ENCODE measurements around the gene NIP7.

Gene NIP7

GRCh38 chr16:69321080-69321479 lies 18.5 kb upstream of the NIP7 start:
- no peaks in the 10 kb centered on the region for H3K9me3 Mint-ChIP-seq
- no peak for ATAC-seq (replicated peaks; ENCODE audit: extremely low read depth, poor library complexity, severe bottlenecking)
- DNase-seq (ENCODE audit: low spot score in 2 of 2): no peak
- H3K36me3 Mint-ChIP-seq (ENCODE audit: insufficient read depth): peaks cover 65% of the 10 kb centered on the region
- H3K4me3 Mint-ChIP-seq: no peak overlapping the region
- H3K27ac Mint-ChIP-seq (ENCODE audit: low read depth): peak overlapping the region; percentile 19
- H3K27me3 Mint-ChIP-seq: no peaks in the 10 kb centered on the region
- H3K4me1 Mint-ChIP-seq: peaks cover 12% of the 10 kb centered on the region

GRCh38 chr16:69322343-69322742 lies 17.2 kb upstream of the NIP7 start:
- peaks cover 17% of the 10 kb centered on the region for H3K4me1 Mint-ChIP-seq
- DNase-seq (ENCODE audit: low spot score in 2 of 2) (no peak), ATAC-seq (replicated peaks; ENCODE audit: extremely low read depth, poor library complexity, severe bottlenecking) (no peak)
- no peaks in the 10 kb centered on the region for H3K27me3 Mint-ChIP-seq
- H3K9me3 Mint-ChIP-seq: no peaks in the 10 kb centered on the region
- H3K27ac Mint-ChIP-seq (ENCODE audit: low read depth): no peak overlapping the region
- H3K4me3 Mint-ChIP-seq: no peak overlapping the region
- H3K36me3 Mint-ChIP-seq (ENCODE audit: insufficient read depth): peaks cover 61% of the 10 kb centered on the region

DNA sequence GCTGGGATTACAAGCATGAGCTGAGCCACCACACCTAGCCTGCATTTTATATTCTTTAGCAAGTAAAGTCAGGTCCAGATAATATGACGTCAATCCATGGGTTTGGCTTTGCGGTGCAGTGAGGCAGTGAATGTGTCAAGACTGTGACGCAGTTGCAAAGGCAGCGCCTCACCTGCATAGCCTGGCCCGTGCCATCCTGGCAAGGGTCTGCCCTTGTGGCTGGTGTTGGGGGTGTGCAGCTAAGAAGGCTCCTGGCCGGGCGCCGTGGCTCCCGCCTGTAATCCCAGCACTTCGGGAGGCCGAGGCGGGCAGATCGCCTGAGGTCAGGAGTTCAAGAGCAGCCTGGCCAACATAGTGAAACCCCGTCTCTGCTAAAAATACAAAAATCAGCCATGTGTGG lies 16.2 kb upstream of the NIP7 start:
- ATAC-seq (replicated peaks; ENCODE audit: extremely low read depth, poor library complexity, severe bottlenecking): no peak
- Mint-ChIP-seq H3K9me3 (no peaks in the 10 kb centered on the region), H3K27ac (ENCODE audit: low read depth) (no peak overlapping the region), H3K4me1 (peaks cover 20% of the 10 kb centered on the region), H3K36me3 (ENCODE audit: insufficient read depth) (peaks cover 61% of the 10 kb centered on the region), H3K27me3 (no peaks in the 10 kb centered on the region), H3K4me3 (no peak overlapping the region)
- DNase-seq (ENCODE audit: low spot score in 2 of 2): no peak

- H3K4me3 Mint-ChIP-seq: no peak overlapping the region
- no peaks in the 10 kb centered on the region for H3K27me3 Mint-ChIP-seq
- DNase-seq (ENCODE audit: low spot score in 2 of 2): no peak
- peaks cover 27% of the 10 kb centered on the region for H3K4me1 Mint-ChIP-seq
- H3K27ac Mint-ChIP-seq (ENCODE audit: low read depth): no peak overlapping the region
- no peak for ATAC-seq (replicated peaks; ENCODE audit: extremely low read depth, poor library complexity, severe bottlenecking)
- H3K36me3 Mint-ChIP-seq (ENCODE audit: insufficient read depth): peaks cover 59% of the 10 kb centered on the region
- H3K9me3 Mint-ChIP-seq: no peaks in the 10 kb centered on the region
Measured at GRCh38 chr16:69324013-69324531, 15.5 kb upstream of the NIP7 start.

GRCh38 chr16:69324585-69325253 lies 14.9 kb upstream of the NIP7 start:
- H3K27me3 Mint-ChIP-seq: no peaks in the 10 kb centered on the region
- DNase-seq (ENCODE audit: low spot score in 2 of 2) (no peak), ATAC-seq (replicated peaks; ENCODE audit: extremely low read depth, poor library complexity, severe bottlenecking) (no peak)
- peaks cover 54% of the 10 kb centered on the region for H3K36me3 Mint-ChIP-seq (ENCODE audit: insufficient read depth)
- H3K27ac Mint-ChIP-seq (ENCODE audit: low read depth): no peak overlapping the region
- peaks cover 32% of the 10 kb centered on the region for H3K4me1 Mint-ChIP-seq
- no peaks in the 10 kb centered on the region for H3K9me3 Mint-ChIP-seq
- no peak overlapping the region for H3K4me3 Mint-ChIP-seq

DNA sequence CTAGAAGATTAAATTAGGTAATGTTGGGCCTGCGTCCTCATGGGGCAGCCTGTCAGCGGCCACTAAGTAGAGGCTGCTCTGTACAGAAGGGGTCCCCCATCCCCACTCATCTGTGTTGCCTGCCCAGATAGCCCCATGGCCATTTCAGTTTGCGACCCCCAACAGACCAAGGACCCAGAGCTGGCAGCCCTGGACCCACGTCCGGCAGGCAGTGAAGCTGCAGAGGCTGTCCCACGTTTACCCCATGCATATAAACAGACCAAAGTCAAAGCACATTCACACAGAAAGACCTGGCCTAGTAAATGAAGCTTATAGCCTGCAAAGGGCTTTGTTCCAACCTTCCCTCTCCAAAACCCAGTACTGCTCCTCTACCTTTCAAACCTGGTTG lies 13.8 kb upstream of the NIP7 start:
- H3K27ac Mint-ChIP-seq (ENCODE audit: low read depth): no peak overlapping the region
- peaks cover 49% of the 10 kb centered on the region for H3K36me3 Mint-ChIP-seq (ENCODE audit: insufficient read depth)
- H3K9me3 Mint-ChIP-seq: no peaks in the 10 kb centered on the region
- no peak for DNase-seq (ENCODE audit: low spot score in 2 of 2)
- H3K4me3 Mint-ChIP-seq: no peak overlapping the region
- no peaks in the 10 kb centered on the region for H3K27me3 Mint-ChIP-seq
- no peak for ATAC-seq (replicated peaks; ENCODE audit: extremely low read depth, poor library complexity, severe bottlenecking)
- peaks cover 32% of the 10 kb centered on the region for H3K4me1 Mint-ChIP-seq

GRCh38 chr16:69326172-69326873 lies 13.2 kb upstream of the NIP7 start:
- no peaks in the 10 kb centered on the region for H3K9me3 Mint-ChIP-seq
- H3K36me3 Mint-ChIP-seq (ENCODE audit: insufficient read depth): peaks cover 46% of the 10 kb centered on the region
- H3K27me3 Mint-ChIP-seq: no peaks in the 10 kb centered on the region
- ATAC-seq (replicated peaks; ENCODE audit: extremely low read depth, poor library complexity, severe bottlenecking) (no peak), DNase-seq (ENCODE audit: low spot score in 2 of 2) (no peak)
- peaks cover 32% of the 10 kb centered on the region for H3K4me1 Mint-ChIP-seq
- H3K27ac Mint-ChIP-seq (ENCODE audit: low read depth): no peak overlapping the region
- H3K4me3 Mint-ChIP-seq: no peak overlapping the region

DNA sequence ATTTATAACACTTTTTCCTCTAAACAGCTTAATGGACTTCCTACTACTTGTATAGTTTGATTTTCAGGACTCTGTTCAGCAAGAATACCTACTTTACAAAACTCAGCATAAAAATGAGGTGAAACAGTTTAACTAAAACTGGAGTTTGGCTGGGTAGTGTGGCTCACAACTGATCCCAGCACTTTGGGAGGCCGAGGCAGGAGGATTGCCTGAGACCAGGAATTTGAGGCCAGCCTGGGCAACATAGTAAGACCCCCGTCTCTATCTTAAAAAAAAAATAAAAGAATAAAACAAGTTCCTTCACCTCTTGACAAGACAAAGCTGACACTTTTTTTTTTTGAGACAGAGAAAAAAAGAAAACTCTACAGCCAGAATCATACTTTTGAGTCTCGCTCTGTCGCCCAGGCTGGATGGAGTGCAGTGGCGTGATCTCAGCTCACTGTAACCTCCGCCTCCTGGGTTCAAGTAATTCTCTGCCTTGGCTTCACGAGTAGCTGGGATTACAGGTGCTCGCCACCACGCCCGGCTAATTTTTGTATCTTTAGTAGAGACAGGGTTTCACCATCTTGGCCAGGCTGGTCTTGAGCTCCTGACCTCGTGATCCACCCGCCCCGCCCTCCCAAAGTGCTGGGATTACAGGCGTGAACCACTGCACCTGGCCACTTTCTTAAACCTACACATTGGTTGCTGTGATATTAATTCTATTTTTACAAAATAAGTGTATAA lies 11.8 kb upstream of the NIP7 start:
- Mint-ChIP-seq H3K4me3 (no peak overlapping the region), H3K4me1 (peaks cover 32% of the 10 kb centered on the region), H3K9me3 (no peaks in the 10 kb centered on the region), H3K27ac (ENCODE audit: low read depth) (no peak overlapping the region), H3K27me3 (no peaks in the 10 kb centered on the region), H3K36me3 (ENCODE audit: insufficient read depth) (peaks cover 38% of the 10 kb centered on the region)
- DNase-seq (ENCODE audit: low spot score in 2 of 2) (no peak), ATAC-seq (replicated peaks; ENCODE audit: extremely low read depth, poor library complexity, severe bottlenecking) (no peak)

DNA sequence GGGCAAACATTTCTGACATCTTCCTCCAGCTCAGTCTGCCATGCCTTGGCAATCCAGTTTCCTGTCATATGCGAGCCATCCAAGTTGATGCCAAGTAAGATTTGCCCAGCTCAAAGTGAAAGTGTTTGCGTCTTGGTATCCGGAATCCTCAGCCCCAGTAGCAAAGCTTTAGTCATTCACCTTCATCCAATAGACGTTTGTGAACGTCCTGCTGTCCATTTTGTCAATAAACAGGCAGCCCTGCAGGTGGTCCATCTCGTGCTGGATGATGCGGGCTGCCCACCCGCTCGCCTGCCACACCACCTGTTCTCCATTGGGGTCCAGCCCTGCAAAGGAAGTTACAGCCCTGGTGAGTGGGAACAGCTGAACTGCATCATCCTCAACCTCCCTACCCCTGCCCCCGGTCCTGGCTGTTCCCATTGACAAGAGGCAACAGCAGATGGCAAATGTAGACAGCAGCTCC lies 10.7 kb upstream of the NIP7 start:
- H3K27ac Mint-ChIP-seq (ENCODE audit: low read depth): no peak overlapping the region
- H3K4me3 Mint-ChIP-seq: peak overlapping the region; percentile 78
- ATAC-seq (replicated peaks; ENCODE audit: extremely low read depth, poor library complexity, severe bottlenecking) (no peak), DNase-seq (ENCODE audit: low spot score in 2 of 2) (no peak)
- H3K9me3 Mint-ChIP-seq: no peaks in the 10 kb centered on the region
- peaks cover 28% of the 10 kb centered on the region for H3K36me3 Mint-ChIP-seq (ENCODE audit: insufficient read depth)
- H3K27me3 Mint-ChIP-seq: no peaks in the 10 kb centered on the region
- H3K4me1 Mint-ChIP-seq: peaks cover 32% of the 10 kb centered on the region

DNA sequence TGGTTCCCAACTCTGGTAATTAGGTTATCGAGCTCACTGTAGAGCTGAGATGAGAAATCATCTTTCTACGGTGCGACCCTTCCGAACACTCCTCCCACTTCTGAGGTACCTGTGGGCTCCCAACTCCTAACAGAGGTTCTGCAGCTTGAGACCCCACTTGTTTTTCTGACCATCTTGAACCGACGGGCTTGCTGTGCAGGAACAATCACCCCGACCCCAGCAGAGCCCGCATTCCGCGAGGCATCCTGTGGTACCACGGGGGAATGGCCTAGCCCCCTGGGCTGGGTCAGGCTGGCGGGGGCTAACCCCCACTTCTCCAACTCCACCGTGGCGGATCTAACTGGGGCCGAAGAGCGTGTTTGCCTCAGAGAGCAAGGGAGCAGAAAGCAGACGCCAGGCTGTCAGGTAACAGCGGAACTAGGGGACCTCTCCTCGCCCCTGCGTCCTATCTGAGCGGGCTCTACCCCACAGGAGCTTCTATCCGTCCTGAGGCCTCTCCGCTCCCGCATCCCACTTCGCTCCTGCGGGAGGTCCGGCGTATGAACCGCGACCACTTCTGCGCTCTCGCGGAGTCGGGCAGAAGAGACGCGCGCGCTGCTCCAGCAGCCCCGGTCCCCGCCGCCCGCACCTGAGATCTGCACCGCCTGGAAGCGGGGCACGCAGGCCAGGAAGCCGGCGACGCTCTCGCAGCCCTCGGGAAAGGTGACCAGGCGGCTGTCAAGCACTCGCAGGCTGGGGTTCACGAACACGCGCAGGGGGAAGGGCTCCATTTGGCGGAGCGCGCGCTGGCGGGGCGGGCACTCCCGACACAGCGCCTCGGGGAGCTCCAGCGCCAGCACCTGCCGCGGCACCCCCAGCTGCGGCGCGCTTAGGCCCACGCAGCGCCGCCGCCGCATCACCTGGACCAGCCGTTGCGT lies 9.9 kb upstream of the NIP7 start:
- Mint-ChIP-seq H3K9me3 (no peaks in the 10 kb centered on the region), H3K27ac (ENCODE audit: low read depth) (peak overlapping the region; percentile 74), H3K4me1 (peaks cover 29% of the 10 kb centered on the region), H3K4me3 (peak overlapping the region; percentile 78), H3K36me3 (ENCODE audit: insufficient read depth) (peaks cover 29% of the 10 kb centered on the region), H3K27me3 (no peaks in the 10 kb centered on the region)
- ATAC-seq (replicated peaks; ENCODE audit: extremely low read depth, poor library complexity, severe bottlenecking): peak; percentile 59
- DNase-seq (ENCODE audit: low spot score in 2 of 2): no peak

DNA sequence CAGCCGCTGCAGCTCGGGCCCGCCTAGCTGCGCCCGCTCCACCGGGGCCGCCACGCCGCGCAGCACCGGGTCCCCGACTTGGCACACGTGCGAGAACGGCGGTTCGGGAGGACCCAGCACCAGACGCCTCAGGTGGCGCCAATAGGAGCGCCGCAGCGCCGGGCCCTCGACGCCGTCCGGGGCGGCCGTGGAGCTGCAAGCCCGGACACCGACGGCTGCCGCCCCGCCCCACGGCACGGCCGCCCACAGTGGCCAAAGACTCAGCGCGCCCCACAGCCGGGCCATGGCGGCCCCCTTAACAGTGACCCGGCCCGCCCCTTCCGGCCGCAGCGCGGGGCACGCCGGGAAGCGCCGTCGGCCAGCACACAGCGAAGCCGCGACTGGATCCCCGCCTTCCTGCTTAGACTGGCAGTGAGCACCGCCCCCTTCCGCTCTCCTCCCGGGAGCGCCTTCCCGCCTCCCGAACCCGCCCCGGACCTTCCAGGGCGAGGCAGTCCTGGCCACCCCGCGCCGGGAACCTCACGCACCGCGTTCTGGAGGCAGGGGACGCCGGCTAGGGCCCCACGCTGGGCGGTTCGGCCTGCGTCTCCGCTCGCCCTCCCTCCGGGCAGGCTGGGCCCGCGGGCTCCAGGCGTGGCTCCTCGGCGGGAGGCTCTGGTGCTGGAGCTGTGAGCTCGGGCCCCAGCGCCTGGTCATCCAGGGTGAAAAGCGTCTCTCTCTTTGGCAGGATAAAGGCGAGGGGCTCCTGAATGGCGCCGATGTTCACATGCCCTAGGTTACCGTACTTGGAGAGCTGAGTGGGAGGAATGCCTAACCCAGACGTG lies 9.1 kb upstream of the NIP7 start, which contains the start of gene PDF:
Gene PDF, minus strand, starts transcription at position 303 of the 824 bp plus-strand sequence. Its CDS starts 18 bp downstream, at position 285.
- Mint-ChIP-seq H3K4me1 (peaks cover 24% of the 10 kb centered on the region), H3K27me3 (no peaks in the 10 kb centered on the region), H3K9me3 (no peaks in the 10 kb centered on the region), H3K4me3 (peak within 1 kb of the TSS; percentile 78), H3K36me3 (ENCODE audit: insufficient read depth) (peaks cover 27% of the 10 kb centered on the region), H3K27ac (ENCODE audit: low read depth) (peak within 1 kb of the TSS; percentile 74)
- peak; percentile 54 to 58 for DNase-seq (ENCODE audit: low spot score in 2 of 2)
- ATAC-seq (replicated peaks; ENCODE audit: extremely low read depth, poor library complexity, severe bottlenecking): peak; percentile 94

Measured in central memory CD8-positive, alpha-beta T cell (primary cell).